Neural cell (in vitro differentiated cells): ENCODE measurements around the gene RBM38. TPM values are rescaled to one million over a fixed set of nuclear protein-coding genes. Genes with fewer than 3 reads are reported as not detected.

Experiments
- H2AFZ ChIP-seq: fragments of 200-600, 300-800 bp; sonication (generic), shearing (Covaris generic); 2 replicates; pipeline ENCODE4 v1.6.0; 2014; ENCODE audit warnings: low read depth, mild to moderate bottlenecking, antibody characterized with exemption, low read length, moderate library complexity
- H3F3A ChIP-seq: fragments of 200-600 bp; shearing (Covaris generic); 2 replicates; pipeline ENCODE4 v1.6.1; 2016; ENCODE audit warnings: mild to moderate bottlenecking, moderate library complexity, mixed read lengths, antibody characterized with exemption, low read length; ENCODE audit not compliant: insufficient read depth, poor library complexity, severe bottlenecking
- H3K27ac ChIP-seq: fragments of 200-600, 300-800 bp; sonication (generic), shearing (Covaris generic); 2 replicates; pipeline ENCODE4 v1.5.1; 2014; ENCODE audit warnings: mild to moderate bottlenecking, low read length, moderate library complexity
- H3K27me3 ChIP-seq: fragments of 300-800, 200-600 bp; sonication (generic), shearing (Covaris generic); 2 replicates; pipeline ENCODE4 v1.6.0; 2014; ENCODE audit warnings: mild to moderate bottlenecking, low read depth, low read length, moderate library complexity; ENCODE audit not compliant: insufficient read depth
- H3K36me3 ChIP-seq: fragments of 300-800, 200-600 bp; sonication (generic), shearing (Covaris generic); 2 replicates; pipeline ENCODE4 v1.5.1; 2014; ENCODE audit warnings: mild to moderate bottlenecking, antibody characterized with exemption, low read length, moderate library complexity; ENCODE audit not compliant: insufficient read depth
- H3K4me2 ChIP-seq: fragments of 300-800, 200-600 bp; sonication (generic), shearing (Covaris generic); 2 replicates; pipeline ENCODE4 v1.6.0; 2014; ENCODE audit warnings: mild to moderate bottlenecking, low read length
- H3K4me3 ChIP-seq: fragments of 300-800, 200-600 bp; sonication (generic), shearing (Covaris generic); 2 replicates; pipeline ENCODE4 v1.5.1; 2014; ENCODE audit warnings: mild to moderate bottlenecking, low read length, moderate library complexity
- H3K79me2 ChIP-seq: fragments of 200-600 bp; shearing (Covaris generic); replicated peaks from 2 replicates; pipeline ENCODE4 v1.6.0; 2014; ENCODE audit warnings: mild to moderate bottlenecking, low read length, moderate library complexity; ENCODE audit not compliant: insufficient read depth
- H3K9ac ChIP-seq: fragments of 300-800, 200-600 bp; sonication (generic), shearing (Covaris generic); 2 replicates; pipeline ENCODE4 v1.6.1; 2016; ENCODE audit warnings: mild to moderate bottlenecking, low read length, mixed read lengths
- H3K9me2 ChIP-seq: fragments of 200-600 bp; shearing (Covaris generic); 2 replicates; pipeline ENCODE4 v1.6.1; 2016; ENCODE audit warnings: mild to moderate bottlenecking, low read length, mixed read lengths; ENCODE audit not compliant: insufficient read depth
- H3K9me3 ChIP-seq: fragments of 200-600, 300-800 bp; sonication (generic), shearing (Covaris generic); 2 replicates; pipeline ENCODE4 v1.6.1; 2016; ENCODE audit warnings: mild to moderate bottlenecking, mixed run types, low read length, moderate library complexity, mixed read lengths
- H4K20me1 ChIP-seq: fragments of 200-600 bp; shearing (Covaris generic); 2 replicates; pipeline ENCODE4 v1.6.1; 2016; ENCODE audit warnings: mild to moderate bottlenecking, mixed run types; ENCODE audit not compliant: insufficient read depth
- CTCF ChIP-seq: fragments of 450-650 bp; IDR thresholded peaks from 2 replicates; pipeline ENCODE4 v1.5.1; 2014; ENCODE audit warnings: antibody characterized with exemption, mild to moderate bottlenecking, moderate library complexity; ENCODE audit not compliant: poor library complexity, severe bottlenecking
- EP300 ChIP-seq: fragments of 450-650 bp; conservative IDR thresholded peaks from 2 replicates; pipeline ENCODE4 v1.6.1; 2014; ENCODE audit warnings: antibody characterized with exemption, mild to moderate bottlenecking, moderate library complexity; ENCODE audit not compliant: poor library complexity, severe bottlenecking
- EZH2 ChIP-seq: fragments of 200-600, 300-800 bp; shearing (Covaris generic), sonication (generic); IDR thresholded peaks from 2 replicates; pipeline ENCODE4 v1.6.1; 2014; ENCODE audit warnings: antibody characterized with exemption, low read length, borderline replicate concordance, mild to moderate bottlenecking; ENCODE audit not compliant: insufficient read depth, poor library complexity, severe bottlenecking
- MXI1 ChIP-seq: fragments of 450-650 bp; conservative IDR thresholded peaks from 2 replicates; pipeline ENCODE4 v1.6.1; 2014; ENCODE audit warnings: antibody characterized with exemption, mild to moderate bottlenecking; ENCODE audit not compliant: poor library complexity, severe bottlenecking
- POLR2AphosphoS5 ChIP-seq: IDR thresholded peaks from 2 replicates; pipeline ENCODE4 v1.6.1; 2012
- RAD21 ChIP-seq: fragments of 450-650 bp; conservative IDR thresholded peaks from 2 replicates; pipeline ENCODE4 v1.6.1; 2014; ENCODE audit warnings: antibody characterized with exemption, mild to moderate bottlenecking, moderate library complexity
- REST ChIP-seq: IDR thresholded peaks from 2 replicates; pipeline ENCODE4 v1.6.1; 2012; ENCODE audit warnings: borderline replicate concordance
- SMC3 ChIP-seq: fragments of 450-650 bp; conservative IDR thresholded peaks from 2 replicates; pipeline ENCODE4 v1.6.1; 2014; ENCODE audit warnings: antibody characterized with exemption, mild to moderate bottlenecking, moderate library complexity; ENCODE audit not compliant: poor library complexity
- TAF1 ChIP-seq: IDR thresholded peaks from 2 replicates; pipeline ENCODE4 v1.6.1; 2012; ENCODE audit warnings: low read depth
- polyA plus RNA-seq: library from polyadenylated mRNA; depleted of rRNA; stranded (reverse); fragments of >200 nt; gene quantifications from 2 replicates; pipeline ENCODE4 v1.2.3, GENCODE V29; 2014

Gene RBM38
- polyA plus RNA-seq, 1 donor from 2014 or later = 19.0 TPM

GRCh38 chr20:57456116-57456515, 64.9 kb downstream of the RBM38 start:
- no peaks in the 10 kb centered on the region for H4K20me1 ChIP-seq

More at GRCh38 chr20:57456116-57456515, 64.9 kb downstream of the RBM38 start:
- Histone ChIP-seq H3K9me2 (no peaks in the 10 kb centered on the region), H3K4me2 (no peak overlapping the region), H3K27me3 (no peaks in the 10 kb centered on the region), H3K79me2 (no peaks in the 10 kb centered on the region), H3K9me3 (no peaks in the 10 kb centered on the region), H3K27ac (no peak overlapping the region), H3F3A (no peaks in the 10 kb centered on the region), H3K4me3 (no peak overlapping the region), H3K9ac (no peak overlapping the region), H3K36me3 (no peaks in the 10 kb centered on the region), H2AFZ (no peak overlapping the region)
- no peak for TF ChIP-seq REST
- TF ChIP-seq CTCF = no peak
- no peak for TF ChIP-seq TAF1
- no peak for TF ChIP-seq SMC3
- TF ChIP-seq RAD21 = no peak
- no peak for TF ChIP-seq EP300
- TF ChIP-seq MXI1 = no peak
- no peak for TF ChIP-seq EZH2
- TF ChIP-seq POLR2AphosphoS5 = no peak
